Stimulated activated CD4-positive, alpha-beta T cell treated with anti-CD3 and anti-CD28 coated beads, Interleukin-12 subunit alpha, Interleukin-12 subunit beta, amount 100 ng/mL, for 48 hours (primary cell): Measurements from ENCODE around the gene NFX1.
A peak's percentile ranks its signal among the peaks of the same experiment; 100 is the strongest.

Experiments used
- DNase-seq, 3 donors: peaks; one replicate each; pipeline ENCODE4 v3.0.0-alpha.2; 2020; ENCODE audit warnings: low read depth in 2 of 3, low spot score in 1 of 3

NFX1 gene

DNA sequence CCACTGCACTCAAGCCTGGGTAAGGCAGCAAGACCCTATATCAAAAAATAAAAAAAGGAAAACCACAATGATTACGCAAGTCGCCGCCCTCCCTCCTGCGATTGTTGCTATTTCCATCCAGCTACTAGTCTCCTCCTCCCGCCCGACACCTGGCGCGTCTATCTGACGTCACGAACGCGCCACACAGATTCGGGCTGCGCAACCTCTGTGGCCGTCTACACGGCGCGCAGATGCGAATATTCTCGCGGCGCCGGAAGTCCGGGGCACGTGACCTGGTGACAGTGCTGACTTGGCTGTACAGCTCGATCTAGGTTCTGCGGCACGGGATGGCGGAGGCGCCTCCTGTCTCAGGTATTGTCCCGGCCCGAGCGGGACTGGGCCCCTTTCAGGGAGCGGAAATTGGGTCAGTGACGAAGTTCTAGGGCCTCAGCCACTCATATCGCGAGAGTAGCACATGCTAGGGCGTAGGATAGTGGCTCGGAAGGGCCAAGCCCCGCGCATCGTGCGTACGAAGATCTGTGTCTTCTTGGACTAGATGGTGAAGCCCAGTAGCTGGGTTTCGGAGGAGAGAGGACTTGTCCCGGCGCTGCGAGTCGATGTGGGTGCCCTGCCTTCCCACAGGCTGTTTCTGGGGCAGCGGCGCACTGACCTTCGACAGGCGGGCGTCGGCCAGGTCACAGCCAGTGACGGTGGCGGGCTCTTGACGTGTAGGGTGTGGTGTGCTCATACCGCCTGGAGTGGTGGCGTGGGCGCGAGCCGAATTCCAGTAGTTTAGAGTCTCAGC is at the start of gene NFX1:
Gene NFX1, plus strand, starts transcription at position 270 of the 784 bp plus-strand sequence. Its CDS starts 57 bp downstream, at position 327.
- DNase-seq = peak; percentile 94 to 98 (median 97)

DNA sequence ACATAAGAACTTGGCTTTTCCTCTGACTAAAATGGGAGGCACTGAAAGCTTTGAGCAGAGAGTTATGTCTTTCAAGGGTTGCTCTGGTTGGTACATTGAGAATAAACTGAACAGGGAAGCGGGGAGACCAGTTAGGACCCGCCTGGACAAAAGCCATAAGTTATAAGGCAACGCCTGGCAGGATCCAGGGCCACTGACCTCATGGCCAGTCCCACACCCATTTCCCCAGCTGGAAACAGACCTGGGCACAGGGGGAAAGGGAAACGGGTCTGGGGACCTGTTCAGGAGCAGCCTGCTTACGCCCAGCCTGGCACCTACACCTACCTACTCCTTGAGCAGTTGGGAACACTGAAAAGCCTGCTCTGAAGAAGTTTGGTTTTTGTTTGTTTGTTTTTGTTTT is 49.0 kb upstream of the NFX1 start:
- no peak for DNase-seq

DNA sequence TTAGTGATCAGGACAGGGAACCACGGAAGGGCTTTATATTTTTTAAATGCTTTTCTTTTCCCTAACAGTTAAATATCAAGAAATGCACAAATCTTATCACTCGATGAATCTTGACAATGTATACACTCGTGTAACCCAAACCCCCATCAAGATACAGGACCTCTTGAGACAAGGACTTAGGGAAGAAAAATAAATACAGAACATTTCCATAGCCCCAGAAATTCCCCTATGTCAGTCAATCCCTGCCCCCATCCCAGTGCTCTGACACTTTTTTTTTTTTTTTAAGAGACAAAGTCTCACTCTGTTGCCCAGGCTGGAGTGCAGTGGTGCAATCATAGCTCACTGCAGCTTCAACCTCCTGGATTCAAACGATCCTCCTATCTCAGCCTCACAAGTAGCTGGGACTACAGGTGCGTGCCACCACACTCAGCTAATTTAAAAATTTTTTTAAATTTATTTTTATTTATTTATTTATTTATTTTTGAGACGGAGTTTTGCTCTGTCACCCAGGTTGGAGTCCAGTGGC is 47.6 kb upstream of the NFX1 start:
- no peak for DNase-seq

DNA sequence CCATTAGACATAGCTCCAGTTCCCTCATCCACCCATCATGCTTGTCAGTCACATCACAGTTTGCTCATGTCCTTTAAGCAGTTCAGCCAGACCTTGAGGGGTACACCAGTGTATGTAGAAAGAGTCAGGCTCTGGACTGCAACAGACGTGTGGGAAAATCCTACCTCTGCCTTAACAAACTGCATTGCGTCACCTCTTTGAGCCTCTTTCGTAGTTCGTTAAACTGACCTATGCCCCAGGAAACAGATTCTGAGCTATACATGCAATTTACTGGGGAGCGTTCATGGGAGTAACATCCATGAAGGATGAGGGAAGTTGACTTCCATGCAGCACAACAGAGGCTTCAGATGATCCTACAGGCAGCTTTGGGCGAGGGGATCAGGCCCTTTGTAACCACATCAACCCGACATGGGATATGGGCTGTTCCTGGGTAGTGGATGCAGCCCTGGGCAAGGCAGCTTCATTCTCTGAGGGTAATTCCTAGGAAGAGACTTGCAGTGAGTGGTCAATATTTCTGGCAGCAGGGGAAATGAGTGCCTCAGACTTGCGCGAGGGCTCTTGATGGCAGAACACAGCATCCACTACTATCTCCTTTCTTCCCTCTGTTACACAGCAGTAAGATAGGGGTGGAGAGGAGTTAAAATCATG is 46.1 kb upstream of the NFX1 start:
- DNase-seq = no peak

DNA sequence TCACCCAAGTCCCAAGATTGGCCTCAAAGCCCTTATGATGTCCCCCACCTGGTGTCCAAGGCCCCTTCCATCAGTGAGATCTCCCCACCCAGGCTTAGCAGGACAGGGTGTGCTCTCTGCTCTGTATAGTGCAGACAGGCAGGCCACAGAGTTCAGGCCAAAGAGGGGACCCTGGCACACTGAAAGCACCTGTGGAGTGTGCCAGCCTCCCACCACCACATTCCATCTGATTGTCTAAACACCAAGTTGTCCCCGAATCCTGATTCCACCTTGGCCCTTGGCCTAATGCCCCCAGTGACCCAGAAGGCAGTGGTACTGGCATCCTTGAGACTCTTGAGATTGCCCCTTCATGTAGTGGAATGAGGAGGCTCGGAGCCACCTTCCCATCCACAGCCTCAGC is 45.0 kb upstream of the NFX1 start:
- DNase-seq = no peak

DNA sequence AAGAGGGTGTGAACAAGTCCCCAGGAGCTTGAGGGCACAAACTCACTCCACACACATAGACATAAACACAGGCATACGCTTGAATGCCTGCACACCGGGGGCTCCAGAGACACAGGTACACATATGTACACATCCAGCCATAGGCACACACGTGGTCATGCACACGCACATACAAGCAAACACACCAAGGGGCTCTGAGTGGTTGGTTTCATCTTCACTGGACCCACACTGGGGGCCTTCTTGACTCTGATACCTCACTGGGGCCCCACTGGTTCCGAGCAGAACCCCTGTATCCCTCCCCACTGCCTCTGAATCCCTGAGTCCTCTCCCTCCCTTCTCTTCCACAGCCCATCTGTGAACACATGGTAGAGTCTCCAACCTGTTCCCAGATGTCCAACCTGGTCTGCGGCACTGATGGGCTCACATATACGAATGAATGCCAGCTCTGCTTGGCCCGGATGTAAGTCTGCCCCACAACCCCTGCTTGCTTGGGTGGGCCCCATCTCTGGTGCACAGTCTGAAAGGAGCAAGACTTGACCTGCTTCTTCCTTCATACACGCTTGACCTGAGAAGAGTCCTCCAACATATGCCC is 44.0 kb upstream of the NFX1 start:
- DNase-seq = no peak

DNA sequence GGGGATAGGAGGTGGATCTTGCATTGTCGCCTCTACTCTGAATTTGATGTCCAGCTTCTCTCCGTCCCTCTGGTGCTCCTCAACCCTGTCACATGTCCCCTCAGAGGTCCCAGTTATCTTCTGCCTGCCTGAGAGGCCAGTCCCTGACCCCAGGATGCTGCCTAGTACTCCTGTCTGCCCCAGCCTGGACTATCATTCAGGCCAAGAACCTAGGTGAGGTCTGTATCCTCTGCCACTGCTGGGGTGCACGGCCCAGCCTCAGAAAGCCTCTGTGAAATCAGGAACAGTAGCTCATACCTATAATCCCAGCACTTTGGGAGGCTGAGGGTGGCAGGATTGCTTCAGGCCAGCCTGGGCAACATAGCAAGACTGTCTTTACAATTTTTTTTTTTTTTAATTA is 41.7 kb upstream of the NFX1 start:
- DNase-seq = no peak

DNA sequence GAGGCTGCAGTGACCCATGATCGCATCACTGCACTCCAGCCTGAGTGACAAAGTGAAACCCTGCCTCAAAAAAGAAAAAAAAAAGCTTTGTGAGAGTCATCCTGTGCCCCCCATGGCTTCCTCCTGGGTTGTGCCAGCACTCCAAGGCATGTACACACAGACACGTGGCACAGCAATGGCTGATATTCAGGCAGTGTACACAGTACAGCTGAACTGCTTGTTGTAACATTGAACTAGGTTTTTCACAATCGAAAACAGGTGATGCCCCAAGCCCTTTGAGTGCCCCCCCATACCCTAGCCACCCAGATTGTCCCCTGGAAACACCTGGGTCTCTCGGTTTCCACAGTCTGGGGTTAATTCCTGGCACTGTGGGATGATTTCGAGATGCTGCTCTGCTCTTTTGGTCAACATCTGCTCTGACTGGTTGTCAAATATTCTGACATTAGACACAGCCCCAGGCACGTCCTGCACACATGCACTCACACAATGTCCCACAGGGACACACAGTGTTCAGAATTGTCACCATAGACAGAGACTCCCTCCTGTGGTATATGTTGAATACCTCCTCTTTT is 41.1 kb upstream of the NFX1 start:
- DNase-seq = no peak

DNA sequence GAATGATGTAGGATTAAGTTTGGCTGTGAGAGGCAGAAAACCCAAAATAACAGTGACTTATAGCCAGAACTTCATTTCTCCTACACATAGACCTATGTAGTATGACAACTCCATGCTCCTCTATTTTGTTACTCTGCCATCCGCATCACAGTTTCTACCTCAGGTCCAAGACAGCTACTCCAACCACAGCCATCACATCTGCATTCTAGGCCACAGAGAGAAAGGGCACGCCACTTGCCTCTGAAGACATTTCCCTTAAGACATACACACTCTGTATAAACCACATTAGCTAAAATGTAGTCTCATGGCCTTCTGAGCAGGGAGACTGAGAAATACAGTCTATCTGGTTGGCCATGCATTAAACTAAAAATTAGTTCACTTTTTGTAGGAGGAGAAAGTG is 40.3 kb upstream of the NFX1 start:
- no peak for DNase-seq

DNA sequence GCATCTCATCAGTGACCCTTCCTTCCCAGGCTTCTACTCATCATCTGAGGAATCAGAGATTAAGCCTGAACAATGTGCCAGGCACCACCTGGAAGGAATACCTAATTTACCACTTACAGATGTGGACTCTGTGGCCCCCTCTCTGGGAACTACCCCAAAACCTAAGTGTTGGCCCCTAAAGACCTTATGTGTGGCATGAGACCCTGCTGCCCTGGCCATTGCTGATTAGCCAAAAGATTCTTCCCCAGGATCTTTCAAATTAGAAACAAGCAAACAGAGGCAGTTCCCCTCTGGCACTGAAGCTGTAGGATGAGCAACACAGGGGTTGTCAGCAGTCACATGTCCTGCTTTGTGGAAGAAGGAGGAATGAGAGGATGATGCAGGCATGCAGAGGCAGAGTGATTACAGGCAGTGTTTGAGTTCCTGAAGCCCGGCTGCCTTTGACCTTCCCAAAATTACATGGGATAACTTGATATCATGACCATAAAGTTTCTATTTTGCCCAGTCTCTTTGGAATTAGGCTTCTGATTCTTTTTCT is 39.8 kb upstream of the NFX1 start:
- no peak for DNase-seq

DNA sequence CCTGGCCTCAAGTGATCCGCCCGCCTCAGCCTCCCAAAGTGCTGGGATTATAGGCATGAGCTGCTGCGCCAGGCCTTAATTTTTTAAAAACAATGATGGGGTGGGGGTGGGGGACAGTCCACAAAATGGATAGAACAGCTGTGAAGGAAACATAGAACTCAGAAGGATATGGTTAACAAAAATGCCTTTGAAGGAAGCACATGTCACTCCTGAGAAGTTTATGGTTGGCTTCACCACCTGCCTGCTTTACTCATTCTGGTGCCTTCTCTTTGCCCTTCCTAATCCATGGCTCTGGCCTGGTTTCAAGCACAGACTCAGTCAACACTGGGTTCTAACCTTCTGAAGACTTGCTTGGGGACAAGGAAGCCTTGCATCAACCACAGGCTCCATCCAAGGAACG is 36.1 kb upstream of the NFX1 start:
- DNase-seq = no peak

DNA sequence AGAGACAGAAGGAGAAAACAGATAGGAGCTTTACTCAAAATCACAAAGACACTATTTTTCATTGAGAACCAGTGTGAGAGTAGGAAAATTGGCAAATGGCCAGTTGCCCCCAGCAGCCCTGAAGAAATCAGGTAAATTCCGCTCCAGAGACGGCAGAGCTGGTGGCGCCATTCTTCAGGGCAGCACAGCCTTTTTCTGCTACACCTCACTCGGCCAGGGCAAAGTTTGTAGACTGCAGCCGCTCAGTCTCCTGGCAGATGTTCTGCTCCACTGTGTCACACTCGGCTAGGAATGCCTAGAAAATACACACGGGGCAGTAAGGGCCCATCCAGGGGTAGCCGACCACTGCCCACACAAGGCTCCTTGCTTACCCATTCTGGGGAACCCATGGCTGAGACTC is 35.3 kb upstream of the NFX1 start:
- DNase-seq = no peak

DNA sequence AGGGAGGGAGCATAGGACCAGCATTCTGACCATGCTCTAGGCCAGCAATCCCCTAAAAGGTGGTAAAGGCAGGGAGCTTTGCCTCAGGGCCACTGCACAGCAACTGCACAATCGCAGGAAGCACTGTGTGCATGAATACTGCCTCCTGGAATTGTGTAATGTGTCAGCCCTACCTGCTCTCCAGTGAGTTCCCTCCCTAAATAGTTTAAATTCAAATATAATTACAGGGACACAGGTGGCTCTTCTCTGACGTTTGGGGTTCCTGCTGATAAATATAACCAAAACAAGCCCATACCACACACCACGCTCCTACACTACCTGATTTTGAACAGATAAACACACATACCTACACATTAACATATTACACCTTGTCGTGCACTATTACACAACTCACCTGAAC is 34.8 kb upstream of the NFX1 start:
- DNase-seq = no peak

DNA sequence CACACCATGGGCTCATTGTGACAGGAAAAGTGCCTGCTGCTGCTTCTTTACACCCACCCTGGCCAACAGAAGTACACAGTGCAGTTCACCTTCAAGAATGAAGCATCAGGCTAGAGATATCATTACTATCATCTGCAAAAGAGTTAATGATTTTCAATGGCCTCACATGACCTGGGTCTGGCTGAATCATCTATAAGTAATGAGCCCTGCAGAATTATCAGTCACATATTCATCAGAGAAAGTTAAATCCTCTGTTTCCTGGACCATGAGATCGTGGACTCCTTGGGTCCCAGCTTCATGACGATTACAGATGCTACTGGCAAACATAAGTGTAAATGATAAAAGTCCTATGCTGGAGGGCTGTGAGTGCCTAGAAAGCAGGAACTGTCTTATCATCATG is 34.1 kb upstream of the NFX1 start:
- no peak for DNase-seq

DNA sequence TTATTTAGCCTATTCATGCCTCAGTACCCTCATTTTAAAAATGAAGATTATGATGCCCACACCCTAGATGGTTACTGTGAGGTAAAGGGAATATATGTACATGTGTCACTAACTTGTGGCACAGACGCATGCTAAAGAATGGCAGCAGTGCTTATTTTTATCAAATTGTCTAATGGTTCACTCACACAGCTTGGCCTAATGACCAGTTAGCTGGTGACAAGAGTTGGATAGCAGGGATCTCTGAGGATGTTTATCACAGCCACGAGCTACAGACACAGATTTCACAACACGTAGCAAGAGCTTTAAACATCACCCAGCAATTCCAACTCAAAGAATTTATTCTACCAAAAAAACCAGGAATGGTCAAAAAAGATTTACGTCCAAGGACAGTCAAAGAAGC is 33.0 kb upstream of the NFX1 start:
- DNase-seq = no peak

DNA sequence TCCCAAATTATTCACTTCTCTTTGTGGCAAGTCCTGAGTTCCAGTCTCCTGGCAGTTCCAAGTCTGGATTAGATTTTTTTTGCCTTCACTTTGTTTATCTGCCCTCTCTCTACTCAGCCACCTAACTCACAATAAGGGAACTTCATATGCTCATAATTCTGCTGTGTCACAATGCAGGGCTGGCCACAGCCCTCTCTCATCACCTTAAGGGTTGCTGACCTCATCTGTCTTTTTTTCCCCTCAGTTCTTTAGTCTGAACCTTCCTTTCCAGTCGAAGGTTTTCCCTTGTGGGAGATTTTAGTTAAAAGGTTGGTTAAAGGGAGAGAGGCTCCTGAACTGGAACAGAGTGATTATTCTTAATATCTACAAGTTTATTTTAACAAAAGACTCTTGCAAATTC is 29.9 kb upstream of the NFX1 start:
- no peak for DNase-seq

DNA sequence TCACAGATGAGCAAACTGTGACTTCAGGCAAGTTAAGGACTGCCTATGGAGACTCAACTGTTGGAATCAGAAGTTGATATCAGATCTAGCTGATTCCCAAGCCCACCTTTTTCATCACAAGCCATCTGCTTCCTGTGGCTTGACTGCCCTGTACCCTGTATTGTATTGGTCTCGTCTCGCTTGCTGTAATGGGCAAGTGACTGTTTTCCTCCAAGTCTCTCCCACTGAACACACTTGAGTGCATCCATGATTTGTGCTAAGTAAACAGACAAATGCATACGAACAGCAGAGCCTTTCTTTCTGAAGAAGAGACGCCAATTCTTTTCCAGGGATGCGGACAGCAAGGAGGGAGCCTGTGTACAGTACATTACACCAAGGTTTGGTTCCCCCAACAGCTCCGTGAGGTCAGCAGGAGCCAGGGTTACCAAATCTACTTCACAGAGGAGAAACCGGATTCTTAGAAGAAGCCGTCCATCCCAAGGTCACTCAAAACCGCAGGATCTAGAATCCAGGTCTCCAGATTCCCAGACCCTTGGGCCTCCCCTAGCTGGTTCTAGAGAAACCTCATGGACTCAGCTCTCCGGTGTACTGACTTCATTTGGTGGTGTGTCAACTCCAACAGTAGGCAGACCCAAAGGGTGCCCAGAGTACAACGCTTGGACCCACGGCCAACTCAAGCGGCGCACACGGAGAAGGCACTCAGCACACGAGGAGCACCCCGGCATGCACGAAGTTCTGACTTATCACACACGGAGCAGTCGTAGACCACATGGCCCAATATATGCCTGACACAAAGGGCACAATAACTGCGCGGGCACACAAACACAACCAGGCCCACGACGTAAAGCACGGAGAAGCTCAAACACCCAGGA is 26.9 kb upstream of the NFX1 start:
- peak in 1 of 3 donors; percentile 11 for DNase-seq

DNA sequence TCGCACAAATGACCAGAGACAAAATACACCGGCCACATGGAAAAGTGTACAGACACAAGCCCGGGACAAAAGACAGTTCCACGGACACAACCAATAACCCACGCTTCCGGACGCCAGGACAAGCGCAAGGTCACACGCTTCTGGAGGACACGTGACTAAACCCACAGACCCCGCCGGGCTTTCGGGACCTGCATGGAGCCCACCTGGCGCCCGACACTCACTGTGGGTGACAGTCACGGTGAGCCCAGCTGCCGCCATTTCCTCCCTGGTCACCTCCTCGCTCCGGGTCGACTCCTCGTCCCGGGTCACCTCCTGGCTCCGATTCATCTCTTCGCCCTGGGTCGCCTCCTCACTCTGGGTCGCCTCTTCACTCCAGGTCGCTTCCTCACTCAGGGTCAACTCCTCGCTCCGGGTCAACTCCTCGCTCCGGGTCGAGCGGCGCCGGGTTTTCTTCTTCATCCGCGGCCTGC is 26.3 kb upstream of the NFX1 start:
- peak in 2 of 3 donors; percentile 30 to 34 for DNase-seq

DNA sequence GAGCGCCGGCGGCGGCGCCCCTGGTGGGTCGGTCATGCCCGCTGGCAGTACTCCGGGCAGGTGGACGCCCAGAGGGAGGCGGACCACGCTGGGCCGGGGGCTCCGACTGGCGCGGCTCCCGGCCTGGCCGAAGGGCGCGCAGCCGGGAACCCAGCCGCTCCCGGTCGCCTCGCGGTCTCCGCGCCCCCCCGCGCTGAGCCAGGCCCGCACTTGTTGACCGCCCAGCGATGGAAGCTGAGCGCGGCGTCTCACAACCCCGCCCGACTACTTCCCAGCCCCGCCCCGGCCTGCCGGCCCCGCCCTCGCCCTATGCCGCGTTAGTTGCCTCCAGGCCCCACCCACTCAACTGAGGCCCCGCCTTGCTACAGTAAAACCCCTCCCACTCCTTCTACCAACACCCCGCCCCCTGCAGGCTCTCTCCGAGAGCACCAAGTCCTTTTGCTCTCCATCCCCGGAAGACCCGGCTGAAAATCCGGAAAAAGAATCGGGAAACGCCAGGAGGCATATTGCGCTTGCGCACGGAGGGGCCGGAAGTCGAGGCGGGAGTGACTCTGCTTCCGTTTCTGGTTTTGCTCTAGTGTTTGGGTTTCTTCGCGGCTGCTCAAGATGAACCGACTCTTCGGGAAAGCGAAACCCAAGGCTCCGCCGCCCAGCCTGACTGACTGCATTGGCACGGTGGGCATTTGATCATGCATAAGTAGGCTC is 25.7 kb upstream of the NFX1 start, which contains the start of the genes BAG1 and CHMP5:
Gene BAG1, minus strand, starts transcription at position 236 of the 705 bp plus-strand sequence.
Gene CHMP5, plus strand, starts transcription at position 577 of the 705 bp plus-strand sequence. Its CDS starts 30 bp downstream, at position 607.
- DNase-seq = peak; percentile 100
